Kidney epithelial cell (primary cell): ENCODE data around the gene OTUD7B. TPM values are rescaled to one million over a fixed set of nuclear protein-coding genes. Genes with fewer than 3 reads are reported as not detected.
A peak's percentile ranks its signal among the peaks of the same experiment; 100 is the strongest.

Source experiments
- DNase-seq: peaks from one replicate; pipeline ENCODE4 v3.0.0-alpha.2; 2010; ENCODE audit warnings: low read depth
- H3K27me3 ChIP-seq: 2 replicates; pipeline ENCODE4 v1.6.0; 2011; ENCODE audit warnings: low read length; ENCODE audit not compliant: control insufficient read depth, insufficient read depth
- H3K36me3 ChIP-seq: 2 replicates; pipeline ENCODE4 v1.5.1; 2011; ENCODE audit warnings: low read length; ENCODE audit not compliant: control insufficient read depth, insufficient read depth
- H3K4me3 ChIP-seq: 2 replicates; pipeline ENCODE4 v1.5.1; 2011; ENCODE audit warnings: low read depth, mild to moderate bottlenecking, control low read depth, low read length
- CTCF ChIP-seq: IDR thresholded peaks from 2 replicates; pipeline ENCODE4 v1.5.1; 2011; ENCODE audit warnings: mild to moderate bottlenecking, moderate library complexity, low read length, control low read depth, inconsistent platforms; ENCODE audit not compliant: insufficient read depth, poor library complexity, severe bottlenecking
- total RNA-seq: library from RNA; depleted of rRNA; stranded (reverse); fragments of >200 nt; gene quantifications from 2 replicates; pipeline ENCODE4 v1.2.3, GENCODE V29; 2015

OTUD7B gene
- total RNA-seq, 1 donor from 2014 or later, result 14.7 TPM

GRCh38 chr1:150009604-150010392 lies 728 bp downstream of the OTUD7B start:
- peak; percentile 58 for DNase-seq
- no peak for TF ChIP-seq CTCF
- no peaks in the 10 kb centered on the region for H3K27me3 ChIP-seq
- H3K4me3 ChIP-seq, result peak overlapping the region; percentile 82
- H3K36me3 ChIP-seq, result no peaks in the 10 kb centered on the region

- Histone ChIP-seq H3K4me3 (peak overlapping the region; percentile 82), H3K36me3 (no peaks in the 10 kb centered on the region), H3K27me3 (no peaks in the 10 kb centered on the region)
- TF ChIP-seq CTCF, result no peak
- no peak for DNase-seq
Observed at GRCh38 chr1:150008699-150009098, 1.8 kb downstream of the OTUD7B start.

- H3K4me3 ChIP-seq, result no peak overlapping the region
- TF ChIP-seq CTCF, result no peak
- no peaks in the 10 kb centered on the region for H3K36me3 ChIP-seq
- no peaks in the 10 kb centered on the region for H3K27me3 ChIP-seq
- no peak for DNase-seq
Observed at GRCh38 chr1:150006881-150007421, 3.6 kb downstream of the OTUD7B start.

GRCh38 chr1:150005606-150006005 lies 4.9 kb downstream of the OTUD7B start:
- no peak for TF ChIP-seq CTCF
- Histone ChIP-seq H3K36me3 (no peaks in the 10 kb centered on the region), H3K4me3 (no peak overlapping the region), H3K27me3 (no peaks in the 10 kb centered on the region)
- DNase-seq, result no peak

- TF ChIP-seq CTCF, result no peak
Observed at GRCh38 chr1:150003801-150004200, 6.7 kb downstream of the OTUD7B start.

GRCh38 chr1:150002217-150002616 lies 8.3 kb downstream of the OTUD7B start:
- H3K4me3 ChIP-seq, result no peak overlapping the region
- H3K36me3 ChIP-seq, result no peaks in the 10 kb centered on the region
- no peaks in the 10 kb centered on the region for H3K27me3 ChIP-seq
- no peak for TF ChIP-seq CTCF
- DNase-seq, result no peak

More at GRCh38 chr1:150003801-150004200, 6.7 kb downstream of the OTUD7B start:
- no peak for DNase-seq
- no peaks in the 10 kb centered on the region for H3K36me3 ChIP-seq
- no peak overlapping the region for H3K4me3 ChIP-seq
- H3K27me3 ChIP-seq, result no peaks in the 10 kb centered on the region
